ENCODE data around the gene ZCCHC2. TPM values are rescaled to one million over a fixed set of nuclear protein-coding genes. Genes with fewer than 3 reads are reported as not detected.
A peak's percentile ranks its signal among the peaks of the same experiment; 100 is the strongest.

Gene ZCCHC2
- total and polyA plus RNA-seq, 2 of the 13 experiments (the other 11 are each of a cell fraction or from before 2014, with no cell fraction given), result 62.5 to 76.1 TPM

DNA sequence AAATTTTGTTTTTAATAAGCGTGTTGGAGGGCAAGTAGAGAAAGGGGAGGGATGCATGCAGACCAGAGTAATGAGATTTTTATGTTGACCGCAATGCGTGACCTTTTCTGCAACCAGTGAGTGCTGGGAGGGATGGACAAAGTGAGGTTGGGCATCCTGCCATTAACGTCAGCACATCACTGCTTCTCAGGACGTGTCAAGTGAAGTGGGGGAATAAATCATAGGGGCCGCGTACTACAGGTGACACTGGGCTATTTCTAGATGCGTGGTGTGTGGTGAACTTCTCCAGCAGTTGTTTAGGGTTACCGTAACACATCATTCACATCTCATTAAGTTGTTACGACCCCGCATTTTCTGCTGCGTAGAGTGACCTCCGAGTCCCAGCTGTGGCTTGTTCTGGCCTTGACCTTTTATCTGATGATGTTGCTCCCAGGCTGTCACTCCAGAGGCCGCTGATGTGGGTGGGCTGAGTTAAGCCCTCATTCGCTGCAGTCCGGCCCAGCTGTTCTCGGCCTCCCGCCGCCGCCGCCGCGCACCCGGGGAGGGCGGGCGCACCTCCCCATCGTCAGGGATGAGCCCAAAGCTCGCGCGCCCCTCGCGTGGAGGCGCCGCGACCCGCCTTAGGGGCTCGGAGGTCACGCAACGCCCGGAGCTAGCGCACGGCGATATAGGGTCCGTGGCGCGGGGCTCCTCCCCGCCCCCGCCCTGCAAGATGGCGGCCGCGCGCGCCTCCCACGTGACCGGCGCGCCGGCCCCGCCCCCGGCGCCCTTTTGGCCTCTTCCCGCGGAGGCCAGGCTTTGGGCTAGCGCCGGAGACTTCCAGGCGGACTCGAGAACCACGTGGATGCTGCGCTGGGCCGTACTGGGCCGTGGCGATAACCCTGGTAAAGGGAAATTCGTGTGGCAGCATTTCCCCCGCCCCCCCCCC is 3.5 kb downstream of the ZCCHC2 start (continued):
- TF ChIP-seq BHLHE40 (IDR thresholded peaks at IDR 0.05; ENCODE audit: low read length) (peak; percentile 77), ZNF331 (CRISPR knock-in tag; IDR thresholded peaks at IDR 0.05) (peak; percentile 77), ZNF547 (CRISPR knock-in tag; IDR thresholded peaks at IDR 0.05) (peak; percentile 44; the same call in 1 of the 2 replicates), ZNF552 (CRISPR knock-in tag; IDR thresholded peaks at IDR 0.05; ENCODE audit: borderline replicate concordance) (peak; percentile 71; the same call in 1 of the 2 replicates), RXRB (CRISPR knock-in tag; IDR thresholded peaks at IDR 0.05; ENCODE audit: borderline replicate concordance) (peak; percentile 60), TGIF2 (CRISPR knock-in tag; IDR thresholded peaks at IDR 0.05) (peak; percentile 43; the same call in 1 of the 2 replicates), ZSCAN21 (CRISPR knock-in tag; IDR thresholded peaks at IDR 0.05; ENCODE audit: borderline replicate concordance) (peak; percentile 56; the same call in 1 of the 2 replicates), ZNF773 (CRISPR knock-in tag; IDR thresholded peaks at IDR 0.05; ENCODE audit: borderline replicate concordance) (peak; percentile 24; the same call in 1 of the 2 replicates), ARHGAP35 (CRISPR knock-in tag; IDR thresholded peaks at IDR 0.05; ENCODE audit: borderline replicate concordance) (0 out of 2 replicates have a peak, but pooled peaks have one; percentile 76), NR2C2 (CRISPR knock-in tag; IDR thresholded peaks at IDR 0.05; ENCODE audit: borderline replicate concordance) (peak; percentile 96), HDAC2 (CRISPR knock-in tag; IDR thresholded peaks at IDR 0.05) (peak; percentile 63), CREB1 (IDR thresholded peaks at IDR 0.05) (no peak), CREB1 (CRISPR knock-in tag; IDR thresholded peaks at IDR 0.05) (no peak; the same call in 1 of the 2 replicates)
- TF ChIP-seq, protein P1, sequence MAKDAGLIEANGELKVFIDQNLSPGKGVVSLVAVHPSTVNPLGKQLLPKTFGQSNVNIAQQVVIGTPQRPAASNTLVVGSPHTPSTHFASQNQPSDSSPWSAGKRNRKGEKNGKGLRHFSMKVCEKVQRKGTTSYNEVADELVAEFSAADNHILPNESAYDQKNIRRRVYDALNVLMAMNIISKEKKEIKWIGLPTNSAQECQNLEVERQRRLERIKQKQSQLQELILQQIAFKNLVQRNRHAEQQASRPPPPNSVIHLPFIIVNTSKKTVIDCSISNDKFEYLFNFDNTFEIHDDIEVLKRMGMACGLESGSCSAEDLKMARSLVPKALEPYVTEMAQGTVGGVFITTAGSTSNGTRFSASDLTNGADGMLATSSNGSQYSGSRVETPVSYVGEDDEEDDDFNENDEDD (CRISPR knock-in tag; IDR thresholded peaks at IDR 0.05; ENCODE audit: borderline replicate concordance), result peak; percentile 75
- TF ChIP-seq, protein P2, sequence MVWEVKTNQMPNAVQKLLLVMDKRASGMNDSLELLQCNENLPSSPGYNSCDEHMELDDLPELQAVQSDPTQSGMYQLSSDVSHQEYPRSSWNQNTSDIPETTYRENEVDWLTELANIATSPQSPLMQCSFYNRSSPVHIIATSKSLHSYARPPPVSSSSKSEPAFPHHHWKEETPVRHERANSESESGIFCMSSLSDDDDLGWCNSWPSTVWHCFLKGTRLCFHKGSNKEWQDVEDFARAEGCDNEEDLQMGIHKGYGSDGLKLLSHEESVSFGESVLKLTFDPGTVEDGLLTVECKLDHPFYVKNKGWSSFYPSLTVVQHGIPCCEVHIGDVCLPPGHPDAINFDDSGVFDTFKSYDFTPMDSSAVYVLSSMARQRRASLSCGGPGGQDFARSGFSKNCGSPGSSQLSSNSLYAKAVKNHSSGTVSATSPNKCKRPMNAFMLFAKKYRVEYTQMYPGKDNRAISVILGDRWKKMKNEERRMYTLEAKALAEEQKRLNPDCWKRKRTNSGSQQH (CRISPR knock-in tag; IDR thresholded peaks at IDR 0.05; ENCODE audit: low read depth), result peak; percentile 36; the same call in 1 of the 2 replicates
- TF ChIP-seq, protein P3, sequence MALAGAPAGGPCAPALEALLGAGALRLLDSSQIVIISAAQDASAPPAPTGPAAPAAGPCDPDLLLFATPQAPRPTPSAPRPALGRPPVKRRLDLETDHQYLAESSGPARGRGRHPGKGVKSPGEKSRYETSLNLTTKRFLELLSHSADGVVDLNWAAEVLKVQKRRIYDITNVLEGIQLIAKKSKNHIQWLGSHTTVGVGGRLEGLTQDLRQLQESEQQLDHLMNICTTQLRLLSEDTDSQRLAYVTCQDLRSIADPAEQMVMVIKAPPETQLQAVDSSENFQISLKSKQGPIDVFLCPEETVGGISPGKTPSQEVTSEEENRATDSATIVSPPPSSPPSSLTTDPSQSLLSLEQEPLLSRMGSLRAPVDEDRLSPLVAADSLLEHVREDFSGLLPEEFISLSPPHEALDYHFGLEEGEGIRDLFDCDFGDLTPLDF (CRISPR knock-in tag; IDR thresholded peaks at IDR 0.05), result peak; percentile 22; the same call in 1 of the 2 replicates
- TF ChIP-seq, protein P4, sequence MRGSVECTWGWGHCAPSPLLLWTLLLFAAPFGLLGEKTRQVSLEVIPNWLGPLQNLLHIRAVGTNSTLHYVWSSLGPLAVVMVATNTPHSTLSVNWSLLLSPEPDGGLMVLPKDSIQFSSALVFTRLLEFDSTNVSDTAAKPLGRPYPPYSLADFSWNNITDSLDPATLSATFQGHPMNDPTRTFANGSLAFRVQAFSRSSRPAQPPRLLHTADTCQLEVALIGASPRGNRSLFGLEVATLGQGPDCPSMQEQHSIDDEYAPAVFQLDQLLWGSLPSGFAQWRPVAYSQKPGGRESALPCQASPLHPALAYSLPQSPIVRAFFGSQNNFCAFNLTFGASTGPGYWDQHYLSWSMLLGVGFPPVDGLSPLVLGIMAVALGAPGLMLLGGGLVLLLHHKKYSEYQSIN (CRISPR knock-in tag; IDR thresholded peaks at IDR 0.05; ENCODE audit: borderline replicate concordance), result no peak
- TF ChIP-seq, protein P5, sequence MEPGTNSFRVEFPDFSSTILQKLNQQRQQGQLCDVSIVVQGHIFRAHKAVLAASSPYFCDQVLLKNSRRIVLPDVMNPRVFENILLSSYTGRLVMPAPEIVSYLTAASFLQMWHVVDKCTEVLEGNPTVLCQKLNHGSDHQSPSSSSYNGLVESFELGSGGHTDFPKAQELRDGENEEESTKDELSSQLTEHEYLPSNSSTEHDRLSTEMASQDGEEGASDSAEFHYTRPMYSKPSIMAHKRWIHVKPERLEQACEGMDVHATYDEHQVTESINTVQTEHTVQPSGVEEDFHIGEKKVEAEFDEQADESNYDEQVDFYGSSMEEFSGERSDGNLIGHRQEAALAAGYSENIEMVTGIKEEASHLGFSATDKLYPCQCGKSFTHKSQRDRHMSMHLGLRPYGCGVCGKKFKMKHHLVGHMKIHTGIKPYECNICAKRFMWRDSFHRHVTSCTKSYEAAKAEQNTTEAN (CRISPR knock-in tag; conservative IDR thresholded peaks at IDR 0.05), result peak; percentile 72
- TF ChIP-seq, protein P6, sequence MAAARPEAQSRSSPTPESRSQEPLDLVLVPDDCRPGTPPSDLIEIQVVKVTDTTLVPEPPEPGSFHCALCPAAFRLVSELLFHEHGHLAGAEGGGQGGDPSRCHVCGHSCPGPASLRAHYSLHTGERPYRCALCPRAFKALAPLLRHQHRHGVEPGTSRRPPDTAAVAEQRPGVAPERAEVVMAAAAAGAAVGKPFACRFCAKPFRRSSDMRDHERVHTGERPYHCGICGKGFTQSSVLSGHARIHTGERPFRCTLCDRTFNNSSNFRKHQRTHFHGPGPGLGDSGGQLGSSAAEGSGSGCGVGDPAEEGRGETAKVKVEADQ (CRISPR knock-in tag; IDR thresholded peaks at IDR 0.05; ENCODE audit: borderline replicate concordance), result 0 out of 2 replicates have a peak, but pooled peaks have one; percentile 62
- TF ChIP-seq, protein P7, sequence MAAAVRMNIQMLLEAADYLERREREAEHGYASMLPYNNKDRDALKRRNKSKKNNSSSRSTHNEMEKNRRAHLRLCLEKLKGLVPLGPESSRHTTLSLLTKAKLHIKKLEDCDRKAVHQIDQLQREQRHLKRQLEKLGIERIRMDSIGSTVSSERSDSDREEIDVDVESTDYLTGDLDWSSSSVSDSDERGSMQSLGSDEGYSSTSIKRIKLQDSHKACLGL (CRISPR knock-in tag; IDR thresholded peaks at IDR 0.05), result peak; percentile 59
